Subcutaneous adipose tissue (tissue), 4 donors: ENCODE data around the gene MALT1. TPM values are rescaled to one million over a fixed set of nuclear protein-coding genes. Genes with fewer than 3 reads are reported as not detected.

Experiments
- total RNA-seq, 4 donors: library from RNA; depleted of rRNA; stranded (reverse); fragments of >200 nt; gene quantifications; one replicate each; pipeline ENCODE4 v1.1.0, GENCODE V29; 2016
- TF ChIP-seq, protein P1 (sequence below): fragments of 450-650 bp; IDR thresholded peaks from one replicate; pipeline ENCODE4 v1.5.1; 2016; ENCODE audit warnings: low read depth, mild to moderate bottlenecking, control low read depth, antibody characterized with exemption, moderate library complexity

MALT1 gene
- total RNA-seq, 4 donors from 2014 or later, result 26.0 to 32.3 (median 29.7) TPM

DNA sequence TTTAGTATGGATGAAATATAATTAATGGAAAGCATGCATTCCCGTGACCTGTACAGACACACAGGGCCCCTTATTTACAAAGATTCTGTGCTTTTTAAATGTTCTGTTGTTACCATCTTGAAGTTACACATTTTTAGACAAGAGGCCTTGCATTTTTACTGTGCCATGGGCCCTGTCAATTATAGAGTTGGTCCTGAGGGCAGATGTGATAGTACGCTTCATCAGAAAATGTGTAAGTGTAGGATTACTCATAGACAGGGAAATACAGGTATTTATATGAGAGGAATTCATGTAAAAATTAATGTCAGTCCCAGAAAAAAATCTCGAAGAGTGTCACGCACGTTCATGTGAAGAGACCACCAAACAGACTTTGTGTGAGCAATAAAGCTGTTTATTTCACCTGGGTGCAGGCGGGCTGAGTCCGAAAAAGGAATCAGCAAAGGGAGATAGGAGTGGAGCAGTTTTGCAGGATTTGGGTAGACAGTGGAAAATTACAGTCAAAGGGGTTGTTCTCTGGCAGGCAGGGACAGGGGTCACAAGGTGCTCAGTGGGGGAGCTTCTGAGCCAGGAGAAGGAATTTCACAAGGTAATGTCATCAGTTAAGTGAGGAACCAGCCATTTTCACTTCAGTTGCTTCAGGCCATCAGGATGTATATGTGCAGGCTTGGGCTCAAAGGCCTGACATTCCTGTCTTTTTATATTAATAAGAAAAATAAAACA is 30.2 kb upstream of the MALT1 start:
- TF ChIP-seq, protein P1, sequence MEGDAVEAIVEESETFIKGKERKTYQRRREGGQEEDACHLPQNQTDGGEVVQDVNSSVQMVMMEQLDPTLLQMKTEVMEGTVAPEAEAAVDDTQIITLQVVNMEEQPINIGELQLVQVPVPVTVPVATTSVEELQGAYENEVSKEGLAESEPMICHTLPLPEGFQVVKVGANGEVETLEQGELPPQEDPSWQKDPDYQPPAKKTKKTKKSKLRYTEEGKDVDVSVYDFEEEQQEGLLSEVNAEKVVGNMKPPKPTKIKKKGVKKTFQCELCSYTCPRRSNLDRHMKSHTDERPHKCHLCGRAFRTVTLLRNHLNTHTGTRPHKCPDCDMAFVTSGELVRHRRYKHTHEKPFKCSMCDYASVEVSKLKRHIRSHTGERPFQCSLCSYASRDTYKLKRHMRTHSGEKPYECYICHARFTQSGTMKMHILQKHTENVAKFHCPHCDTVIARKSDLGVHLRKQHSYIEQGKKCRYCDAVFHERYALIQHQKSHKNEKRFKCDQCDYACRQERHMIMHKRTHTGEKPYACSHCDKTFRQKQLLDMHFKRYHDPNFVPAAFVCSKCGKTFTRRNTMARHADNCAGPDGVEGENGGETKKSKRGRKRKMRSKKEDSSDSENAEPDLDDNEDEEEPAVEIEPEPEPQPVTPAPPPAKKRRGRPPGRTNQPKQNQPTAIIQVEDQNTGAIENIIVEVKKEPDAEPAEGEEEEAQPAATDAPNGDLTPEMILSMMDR, result no peak

DNA sequence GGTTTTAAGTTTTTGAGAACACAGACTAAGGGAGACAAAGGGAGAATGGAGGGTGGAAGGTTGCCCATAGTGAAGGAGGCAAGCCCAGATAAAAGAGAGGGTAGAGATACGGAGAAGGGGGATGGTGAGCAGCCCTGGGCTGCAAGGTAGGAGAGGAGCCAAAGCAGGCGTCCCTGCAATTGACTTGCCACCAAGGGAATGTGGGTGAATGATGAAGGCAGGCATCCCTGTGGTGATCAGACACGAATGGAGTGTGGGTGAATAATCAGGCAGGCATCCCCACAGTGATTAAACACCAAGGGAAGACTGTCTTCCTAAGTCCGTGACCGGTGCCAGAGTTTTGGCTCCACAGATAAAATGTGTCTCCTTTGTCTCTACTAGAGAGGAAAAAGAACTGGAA is 25.9 kb upstream of the MALT1 start:
- TF ChIP-seq, protein P1, result no peak

DNA sequence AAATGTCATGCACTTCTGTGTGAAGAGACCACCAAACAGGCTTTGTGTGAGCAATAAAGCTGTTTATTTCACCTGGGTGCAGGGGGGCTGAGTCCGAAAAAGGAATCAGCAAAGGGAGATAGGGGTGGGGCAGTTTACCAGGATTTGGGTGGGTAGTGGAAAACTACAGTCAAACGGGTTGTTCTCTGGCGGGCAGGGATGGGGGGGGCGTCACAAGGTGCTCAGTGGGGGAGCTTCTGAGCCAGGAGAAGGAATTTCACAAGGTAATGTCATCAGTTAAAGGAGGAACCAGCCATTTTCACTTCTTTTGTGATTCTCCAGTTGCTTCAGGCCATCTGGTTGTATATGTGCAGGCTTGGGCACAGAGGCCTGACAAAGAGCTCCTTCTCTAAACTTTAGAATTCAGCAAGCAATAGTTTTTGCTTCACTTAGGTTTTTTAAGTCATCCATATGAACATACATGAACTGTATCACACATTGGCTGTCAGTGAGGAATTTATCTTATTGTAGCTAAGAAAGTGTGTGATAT is 24.9 kb upstream of the MALT1 start:
- TF ChIP-seq, protein P1, result no peak

DNA sequence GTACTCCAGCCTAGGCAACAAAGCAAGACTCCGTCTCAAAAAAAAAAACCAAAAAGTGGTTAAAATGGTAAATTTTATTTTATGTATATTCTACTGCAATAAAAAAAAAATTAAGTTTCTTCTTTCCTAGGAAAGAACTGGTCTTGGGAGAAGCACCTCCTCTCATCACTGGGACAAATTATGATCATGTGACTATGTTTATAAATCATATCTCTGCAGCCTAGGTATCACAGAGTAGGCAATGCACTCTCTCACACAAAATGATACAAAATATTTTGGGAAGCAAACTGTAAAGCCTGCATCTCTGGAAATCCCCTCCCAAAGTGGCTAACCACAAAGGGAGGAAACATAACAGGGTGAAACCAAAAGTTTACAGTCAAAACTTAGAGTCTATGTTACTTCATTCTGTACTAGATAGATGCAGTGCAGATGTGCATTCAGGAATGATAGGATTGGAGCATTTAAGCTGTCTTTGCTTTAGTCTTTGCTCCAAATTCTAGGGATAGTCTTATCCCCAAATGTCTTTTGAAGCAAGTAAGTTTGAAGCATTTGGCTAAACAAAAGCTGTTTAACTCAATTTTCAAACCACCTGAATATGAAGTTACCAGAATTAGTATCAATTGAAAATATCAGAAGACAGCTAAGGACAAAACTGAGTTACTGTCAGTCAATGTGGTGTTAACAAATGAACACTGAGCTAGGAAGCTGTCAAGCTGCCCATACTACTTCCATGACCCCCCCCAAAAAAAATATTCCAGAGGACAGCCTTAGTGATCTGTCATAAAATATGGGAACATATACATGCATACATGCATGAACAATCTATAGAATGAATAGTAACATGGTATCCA is 21.1 kb upstream of the MALT1 start:
- TF ChIP-seq, protein P1, result no peak

DNA sequence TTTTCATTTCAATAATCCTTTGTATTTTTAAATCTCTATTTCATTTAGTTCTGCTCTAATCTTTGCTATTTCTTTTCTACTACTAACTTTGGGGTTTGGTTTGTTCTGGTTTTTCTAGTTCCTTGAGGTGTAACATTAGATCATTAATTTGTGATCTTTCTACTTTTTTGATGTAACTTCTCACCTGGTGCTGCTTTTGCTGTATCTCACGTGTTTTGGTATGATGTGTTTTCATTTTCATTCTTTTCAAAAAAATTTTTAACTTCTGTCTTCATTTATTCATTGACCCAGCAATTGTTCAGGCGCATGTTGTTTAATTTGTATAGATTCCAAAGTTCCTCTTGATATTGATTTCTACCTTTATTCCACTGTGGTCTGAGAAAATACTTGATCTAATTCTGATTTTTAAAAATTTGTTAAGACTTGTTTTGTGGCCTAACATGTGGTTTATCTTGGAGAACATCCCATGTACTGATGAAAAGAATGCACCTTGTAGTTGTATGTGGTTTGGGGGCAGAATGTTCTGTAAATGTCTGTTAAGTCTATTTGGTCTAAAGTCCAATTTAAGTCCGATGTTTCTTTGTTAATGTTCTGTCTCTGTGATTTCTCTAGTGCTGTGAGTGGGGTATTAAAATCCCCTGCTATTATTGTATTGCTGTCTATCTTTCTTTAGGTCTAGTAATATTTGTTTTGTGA is 17.3 kb upstream of the MALT1 start:
- TF ChIP-seq, protein P1, result no peak

DNA sequence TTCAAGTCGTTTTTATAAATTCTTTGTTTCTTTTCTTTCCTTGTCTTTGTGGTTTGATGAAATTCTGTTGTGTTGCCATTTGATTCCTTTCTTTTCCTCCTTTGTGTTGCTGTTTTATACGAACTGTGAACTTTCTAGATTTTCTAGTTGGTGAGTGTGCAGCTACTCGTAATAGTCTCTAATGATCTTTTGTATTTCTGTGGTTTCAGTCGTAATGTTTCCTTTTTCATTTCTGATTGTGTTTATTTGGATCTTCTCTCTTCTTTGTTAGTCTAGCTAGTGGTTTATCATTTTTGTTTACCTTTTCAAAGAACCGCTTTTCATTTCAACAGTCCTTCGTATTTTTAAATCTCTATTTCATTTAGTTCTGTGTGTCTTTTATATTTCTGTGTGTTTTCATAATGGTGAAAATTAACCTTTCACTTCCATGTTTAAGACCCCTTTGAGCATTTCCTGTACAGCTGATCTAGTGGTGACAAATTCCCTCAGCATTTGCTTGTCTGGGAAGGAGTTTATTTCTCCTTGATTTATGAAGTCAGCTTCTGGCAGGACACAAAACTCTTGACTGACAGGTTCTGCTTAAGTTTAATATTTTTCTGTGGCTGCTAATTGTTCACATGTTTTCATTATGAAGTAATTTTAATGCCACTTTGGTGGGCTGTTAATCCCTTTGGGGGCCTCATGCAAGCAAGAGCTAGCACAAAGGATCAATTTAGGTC is 16.2 kb upstream of the MALT1 start:
- TF ChIP-seq, protein P1, result no peak
